ENCODE measurements around the gene MPHOSPH6. TPM values are rescaled to one million over a fixed set of nuclear protein-coding genes. Genes with fewer than 3 reads are reported as not detected.

MPHOSPH6 gene
- total and polyA plus RNA-seq, 2 donors (not counting 3 experiments of a cell fraction or from before 2014, with no cell fraction given): 10.9 to 32.0 TPM

DNA sequence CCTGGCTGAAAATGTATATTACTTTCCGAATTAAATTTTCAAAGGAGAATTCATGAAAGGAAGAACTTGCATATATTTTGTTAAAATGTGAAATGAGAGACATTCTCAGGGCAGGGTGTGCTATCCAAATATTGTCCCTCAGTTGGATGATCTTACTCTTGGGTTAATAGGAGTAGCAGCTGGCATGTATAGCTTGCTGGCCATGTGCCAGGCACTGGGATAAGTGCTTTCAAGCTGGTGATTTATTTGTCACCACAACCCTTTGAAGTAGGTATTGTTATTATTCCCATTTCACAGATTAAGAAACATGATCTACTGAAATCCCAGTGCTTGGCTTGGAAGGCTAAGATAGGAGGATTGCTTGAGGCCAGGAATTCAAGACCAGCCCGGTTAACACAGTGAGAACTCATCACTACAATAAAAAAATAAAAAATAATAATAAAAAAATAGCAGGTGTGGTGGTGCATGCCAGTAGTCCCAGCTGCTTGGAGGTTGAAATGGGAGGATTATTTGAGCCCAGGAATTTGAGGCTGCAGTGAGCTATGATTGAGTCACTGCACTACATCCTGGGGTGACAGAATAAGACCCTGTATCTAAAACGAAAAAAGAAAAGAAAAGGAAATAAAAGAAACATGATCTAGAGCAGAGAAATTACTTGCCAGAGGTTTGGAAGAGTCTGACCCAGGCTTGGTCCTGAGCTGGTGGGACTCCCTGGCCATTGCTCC lies 11.6 kb upstream of the MPHOSPH6 start:
- Histone ChIP-seq H3K9me1 (replicated peaks; ENCODE audit: control insufficient read depth, extremely low read depth, insufficient read depth, low read length) (no peaks in the 10 kb centered on the region), H3K4me1 (ENCODE audit: control insufficient read depth, extremely low read depth, insufficient read depth, low read length) (no peaks in the 10 kb centered on the region), H3K27me3 (ENCODE audit: control insufficient read depth in 2 of 2, insufficient read depth in 2 of 2, low read length in 2 of 2) (peaks cover 0 to 8% of the 10 kb centered on the region in 2 experiments), H3K27ac (ENCODE audit: insufficient read depth, low read depth, low read length) (no peak overlapping the region), H2AFZ (ENCODE audit: low read depth, low read length) (no peak overlapping the region), H3K4me3 (replicated peaks in 1 of 3; ENCODE audit: insufficient read depth in 1 of 3, low read depth in 1 of 3, low read length in 3 of 3) (no peak overlapping the region), H3K79me2 (ENCODE audit: control insufficient read depth, insufficient read depth, low read length) (no peaks in the 10 kb centered on the region), H3K36me3 (ENCODE audit: control insufficient read depth in 2 of 2, extremely low read depth in 1 of 2, insufficient read depth in 2 of 2, low read length in 2 of 2) (no peaks in the 10 kb centered on the region), H4K20me1 (replicated peaks; ENCODE audit: control insufficient read depth, extremely low read depth, insufficient read depth, low read length) (no peaks in the 10 kb centered on the region), H3K9me3 (replicated peaks; ENCODE audit: control insufficient read depth, insufficient read depth, low read length) (no peaks in the 10 kb centered on the region), H3K4me2 (ENCODE audit: insufficient read depth, low read length) (no peak overlapping the region), H3K9ac (replicated peaks; ENCODE audit: extremely low read depth, insufficient read depth, low read length) (no peak overlapping the region)
- TF ChIP-seq, protein P1, sequence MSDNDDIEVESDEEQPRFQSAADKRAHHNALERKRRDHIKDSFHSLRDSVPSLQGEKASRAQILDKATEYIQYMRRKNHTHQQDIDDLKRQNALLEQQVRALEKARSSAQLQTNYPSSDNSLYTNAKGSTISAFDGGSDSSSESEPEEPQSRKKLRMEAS (IDR thresholded peaks at IDR 0.05; ENCODE audit: insufficient read depth, insufficient read length): no peak
- TF ChIP-seq FOS (IDR thresholded peaks at IDR 0.05; ENCODE audit: borderline replicate concordance, insufficient read depth, low read length): no peak
- no peak for TF ChIP-seq JUN (IDR thresholded peaks at IDR 0.05; ENCODE audit: borderline replicate concordance, insufficient read depth, insufficient read length, low read depth)
- TF ChIP-seq POLR2A (IDR thresholded peaks at IDR 0.05; ENCODE audit: low read depth, low read length): no peak
- no peak for TF ChIP-seq GATA2 (IDR thresholded peaks at IDR 0.05; ENCODE audit: insufficient read depth, insufficient read length, low read depth, low read length)
- no peak for TF ChIP-seq EZH2 (IDR thresholded peaks at IDR 0.05; ENCODE audit: borderline replicate concordance, low read depth, low read length, severe bottlenecking)
- no TSS peak for BruUV-seq (replicated peaks)
- POLR2A ChIA-PET: no interaction called here
- CTCF ChIA-PET: interaction anchor here (1.3 kb wide), 2 partner anchors 12 to 49 kb away, joined by 3 to 4 read pairs; partner anchors contain the start of gene MPHOSPH6
- dilution Hi-C loops (cut with MboI; ENCODE audit: extremely low pct_ligation_motif_present, low sequenced_read_pairs) (no loop called here), intact Hi-C loops (cut with micrococcal nuclease) (no loop called here)
- no peak for DNase-seq (ENCODE audit: low read depth, low spot score)
- no peak for FAIRE-seq

DNA sequence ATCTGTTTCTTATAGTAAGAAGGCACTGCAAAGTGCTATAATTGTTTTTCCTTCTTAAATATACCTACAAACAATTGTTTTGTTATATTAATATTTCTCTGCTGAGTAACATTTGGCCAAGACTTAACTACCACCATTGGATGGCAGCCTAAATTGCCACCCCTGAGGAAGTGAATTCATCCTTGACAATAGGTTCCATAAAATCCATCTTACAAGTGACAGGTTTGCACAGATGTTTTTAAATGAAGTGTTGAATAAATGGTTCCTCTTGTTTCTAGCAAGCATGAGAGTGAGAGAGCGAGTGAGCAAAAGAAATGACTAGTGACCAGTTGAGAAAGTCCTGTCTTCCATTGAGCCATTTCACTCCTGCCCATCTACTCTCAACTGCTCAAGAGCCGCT lies 8.3 kb upstream of the MPHOSPH6 start:
- BruUV-seq (replicated peaks): no TSS peak
- H3K27ac ChIP-seq (ENCODE audit: insufficient read depth, low read depth, low read length): no peak overlapping the region
- H3K27me3 ChIP-seq (ENCODE audit: control insufficient read depth in 2 of 2, insufficient read depth in 2 of 2, low read length in 2 of 2): peaks cover 6 to 17% of the 10 kb centered on the region in 2 experiments
- no peak for FAIRE-seq
- H2AFZ ChIP-seq (ENCODE audit: low read depth, low read length): no peak overlapping the region
- no peaks in the 10 kb centered on the region for H3K9me3 ChIP-seq (replicated peaks; ENCODE audit: control insufficient read depth, insufficient read depth, low read length)
- intact Hi-C loops (cut with micrococcal nuclease) (no loop called here), dilution Hi-C loops (cut with MboI; ENCODE audit: extremely low pct_ligation_motif_present, low sequenced_read_pairs) (no loop called here)
- no peak for TF ChIP-seq JUN (IDR thresholded peaks at IDR 0.05; ENCODE audit: borderline replicate concordance, insufficient read depth, insufficient read length, low read depth)
- TF ChIP-seq POLR2AphosphoS5 (IDR thresholded peaks at IDR 0.05; ENCODE audit: insufficient read depth, low read depth, low read length): no peak
- TF ChIP-seq FOS (IDR thresholded peaks at IDR 0.05; ENCODE audit: borderline replicate concordance, insufficient read depth, low read length): no peak
- no peak for TF ChIP-seq MYC (IDR thresholded peaks at IDR 0.05; ENCODE audit: low read depth, low read length)
- no peak for TF ChIP-seq POLR2A (IDR thresholded peaks at IDR 0.05; ENCODE audit: low read depth, low read length)
- TF ChIP-seq, protein P2, sequence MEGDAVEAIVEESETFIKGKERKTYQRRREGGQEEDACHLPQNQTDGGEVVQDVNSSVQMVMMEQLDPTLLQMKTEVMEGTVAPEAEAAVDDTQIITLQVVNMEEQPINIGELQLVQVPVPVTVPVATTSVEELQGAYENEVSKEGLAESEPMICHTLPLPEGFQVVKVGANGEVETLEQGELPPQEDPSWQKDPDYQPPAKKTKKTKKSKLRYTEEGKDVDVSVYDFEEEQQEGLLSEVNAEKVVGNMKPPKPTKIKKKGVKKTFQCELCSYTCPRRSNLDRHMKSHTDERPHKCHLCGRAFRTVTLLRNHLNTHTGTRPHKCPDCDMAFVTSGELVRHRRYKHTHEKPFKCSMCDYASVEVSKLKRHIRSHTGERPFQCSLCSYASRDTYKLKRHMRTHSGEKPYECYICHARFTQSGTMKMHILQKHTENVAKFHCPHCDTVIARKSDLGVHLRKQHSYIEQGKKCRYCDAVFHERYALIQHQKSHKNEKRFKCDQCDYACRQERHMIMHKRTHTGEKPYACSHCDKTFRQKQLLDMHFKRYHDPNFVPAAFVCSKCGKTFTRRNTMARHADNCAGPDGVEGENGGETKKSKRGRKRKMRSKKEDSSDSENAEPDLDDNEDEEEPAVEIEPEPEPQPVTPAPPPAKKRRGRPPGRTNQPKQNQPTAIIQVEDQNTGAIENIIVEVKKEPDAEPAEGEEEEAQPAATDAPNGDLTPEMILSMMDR (IDR thresholded peaks at IDR 0.05; ENCODE audit: extremely low read depth in 1 of 2, insufficient read depth in 1 of 2, low read depth in 1 of 2, low read length in 2 of 2): no peak
- no peak for TF ChIP-seq GATA2 (IDR thresholded peaks at IDR 0.05; ENCODE audit: insufficient read depth, insufficient read length, low read depth, low read length)
- no peak for TF ChIP-seq EZH2 (IDR thresholded peaks at IDR 0.05; ENCODE audit: borderline replicate concordance, low read depth, low read length, severe bottlenecking)
- TF ChIP-seq, protein P1 (IDR thresholded peaks at IDR 0.05; ENCODE audit: insufficient read depth, insufficient read length): no peak
- ChIA-PET CTCF (interaction anchor here (2.2 kb wide), 1 partner anchor 52 kb away, joined by 16 read pairs; no protein-coding TSS in a partner anchor), POLR2A (no interaction called here)
- no peak overlapping the region for H3K4me3 ChIP-seq (replicated peaks in 1 of 3; ENCODE audit: insufficient read depth in 1 of 3, low read depth in 1 of 3, low read length in 3 of 3)
- no peaks in the 10 kb centered on the region for H3K4me1 ChIP-seq (ENCODE audit: control insufficient read depth, extremely low read depth, insufficient read depth, low read length)
- no peaks in the 10 kb centered on the region for H3K79me2 ChIP-seq (ENCODE audit: control insufficient read depth, insufficient read depth, low read length)
- H3K9ac ChIP-seq (replicated peaks; ENCODE audit: extremely low read depth, insufficient read depth, low read length): no peak overlapping the region
- H3K9me1 ChIP-seq (replicated peaks; ENCODE audit: control insufficient read depth, extremely low read depth, insufficient read depth, low read length): no peaks in the 10 kb centered on the region
- no peaks in the 10 kb centered on the region for H3K36me3 ChIP-seq (ENCODE audit: control insufficient read depth in 2 of 2, extremely low read depth in 1 of 2, insufficient read depth in 2 of 2, low read length in 2 of 2)
- no peaks in the 10 kb centered on the region for H4K20me1 ChIP-seq (replicated peaks; ENCODE audit: control insufficient read depth, extremely low read depth, insufficient read depth, low read length)
- no peak overlapping the region for H3K4me2 ChIP-seq (ENCODE audit: insufficient read depth, low read length)
- peak; percentile 20 for DNase-seq (ENCODE audit: low read depth, low spot score)

Measured in endothelial cell of umbilical vein (primary cell).